ENCODE data around the gene TEFM. TPM values are rescaled to one million over a fixed set of nuclear protein-coding genes. Genes with fewer than 3 reads are reported as not detected.
"Not testable (repeated sequence)": the region's sequence is repeated elsewhere in the genome, so short reads cannot be mapped to it uniquely, and the experiment has no call there.

The TEFM gene
- polyA plus RNA-seq, 1 of the 3 experiments (the other 2 are of a cell fraction): 4.4 TPM

- Histone ChIP-seq H3K4me2 (no peak overlapping the region), H3K27me3 (ENCODE audit: insufficient read depth) (no peaks in the 10 kb centered on the region; the same call in 1 of the 2 replicates), H3K9me2 (no peaks in the 10 kb centered on the region), H2AFZ (ENCODE audit: low read depth) (no peak overlapping the region), H3K9me3 (no peaks in the 10 kb centered on the region), H4K20me1 (ENCODE audit: insufficient read depth) (no peaks in the 10 kb centered on the region), H3F3A (replicated peaks; ENCODE audit: insufficient read depth) (no peaks in the 10 kb centered on the region), H3K9ac (no peak overlapping the region), H3K79me2 (ENCODE audit: insufficient read depth) (no peaks in the 10 kb centered on the region), H3K36me3 (replicated peaks in 1 of 2; ENCODE audit: control insufficient read depth in 1 of 2, insufficient read depth in 2 of 2, low read length in 1 of 2) (no peaks in the 10 kb centered on the region), H3K4me3 (ENCODE audit: low read depth in 2 of 2, low read length in 1 of 2) (no peak overlapping the region), H3K4me1 (ENCODE audit: control insufficient read depth in 1 of 2, insufficient read depth in 2 of 2, low read depth in 1 of 2, low read length in 1 of 2) (no peaks in the 10 kb centered on the region), H3K27ac (ENCODE audit: low read depth in 2 of 2, low read length in 1 of 2) (no peak overlapping the region)
- WGBS (ENCODE audit: low lambda C conversion rate): 70% methylated on average over 3 of the region's 3 CpGs
- no peak for TF ChIP-seq ELF1 (IDR thresholded peaks at IDR 0.05)
- no peak for TF ChIP-seq EP300 (IDR thresholded peaks at IDR 0.05; ENCODE audit: borderline replicate concordance in 1 of 2, low read depth in 1 of 2, low read length in 1 of 2)
- TF ChIP-seq MEF2A (IDR thresholded peaks at IDR 0.05; ENCODE audit: borderline replicate concordance, low read depth): no peak
- TF ChIP-seq ZBTB33 (IDR thresholded peaks at IDR 0.05; ENCODE audit: borderline replicate concordance, low read depth): no peak
- no peak for TF ChIP-seq FOSL2 (IDR thresholded peaks at IDR 0.05; ENCODE audit: borderline replicate concordance, low read depth)
- TF ChIP-seq NFIC (IDR thresholded peaks at IDR 0.05; ENCODE audit: borderline replicate concordance): no peak
- no peak for TF ChIP-seq JUND (IDR thresholded peaks at IDR 0.05)
- no peak for TF ChIP-seq GATA2 (CRISPR knock-in tag; IDR thresholded peaks at IDR 0.05)
- no peak for TF ChIP-seq EZH2phosphoT487 (IDR thresholded peaks at IDR 0.05; ENCODE audit: borderline replicate concordance, low read depth)
- no peak for TF ChIP-seq SMC3 (IDR thresholded peaks at IDR 0.05; ENCODE audit: low read depth, low read length)
- TF ChIP-seq FOXJ3 (CRISPR knock-in tag; IDR thresholded peaks at IDR 0.05): no peak
- no peak for TF ChIP-seq POLR2AphosphoS5 (IDR thresholded peaks at IDR 0.05; ENCODE audit: low read depth, low read length)
- no peak for TF ChIP-seq YY1 (IDR thresholded peaks at IDR 0.05; ENCODE audit: low read depth)
- TF ChIP-seq TCF12 (IDR thresholded peaks at IDR 0.05): no peak
- no peak for TF ChIP-seq FOXM1 (IDR thresholded peaks at IDR 0.05; ENCODE audit: low read depth)
- no peak for TF ChIP-seq USF1 (IDR thresholded peaks at IDR 0.05; ENCODE audit: borderline replicate concordance, low read depth)
- TF ChIP-seq SIN3A (IDR thresholded peaks at IDR 0.05; ENCODE audit: borderline replicate concordance, low read depth, low read length): no peak
- no peak for TF ChIP-seq MXI1 (IDR thresholded peaks at IDR 0.05; ENCODE audit: low read depth, low read length)
- TF ChIP-seq TEAD4 (IDR thresholded peaks at IDR 0.05; ENCODE audit: borderline replicate concordance, insufficient read depth): no peak
- TF ChIP-seq, protein P1, sequence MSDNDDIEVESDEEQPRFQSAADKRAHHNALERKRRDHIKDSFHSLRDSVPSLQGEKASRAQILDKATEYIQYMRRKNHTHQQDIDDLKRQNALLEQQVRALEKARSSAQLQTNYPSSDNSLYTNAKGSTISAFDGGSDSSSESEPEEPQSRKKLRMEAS (IDR thresholded peaks at IDR 0.05; ENCODE audit: low read depth): no peak
- no peak for DNase-seq
- CTCF ChIA-PET: no interaction called here
- POLR2A ChIA-PET: no interaction called here
These were observed 24.5 kb upstream of the TEFM start for GRCh38 chr17:30930495-30930894.

DNA sequence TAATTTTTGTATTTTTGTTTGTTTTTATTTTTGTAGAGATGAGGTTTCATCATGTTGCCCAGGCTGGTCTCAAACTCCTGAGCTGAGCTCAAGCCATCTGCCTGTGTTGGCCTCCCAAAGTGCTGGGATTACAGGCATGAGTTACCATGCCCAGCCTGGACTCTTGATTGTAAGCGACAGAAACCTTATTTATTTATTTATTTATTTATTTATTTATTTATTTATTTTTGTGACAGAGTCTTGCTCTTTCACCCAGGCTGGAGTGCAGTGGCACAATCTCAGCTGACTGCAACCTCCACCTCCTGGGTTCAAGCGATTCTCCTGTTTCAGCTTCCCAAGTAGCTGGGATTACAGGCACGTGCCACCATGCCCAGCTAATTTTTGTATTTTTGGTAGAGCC is 23.8 kb upstream of the TEFM start:
- H3K4me3 ChIP-seq (ENCODE audit: low read depth in 2 of 2, low read length in 1 of 2); H3K36me3 ChIP-seq (replicated peaks in 1 of 2; ENCODE audit: control insufficient read depth in 1 of 2, insufficient read depth in 2 of 2, low read length in 1 of 2); H3K4me1 ChIP-seq (ENCODE audit: control insufficient read depth in 1 of 2, insufficient read depth in 2 of 2, low read depth in 1 of 2, low read length in 1 of 2); POLR2A ChIA-PET; H3K79me2 ChIP-seq (ENCODE audit: insufficient read depth); H2AFZ ChIP-seq (ENCODE audit: low read depth); DNase-seq; H3K9ac ChIP-seq; H3K27me3 ChIP-seq (ENCODE audit: insufficient read depth); H3K27ac ChIP-seq (ENCODE audit: low read depth in 2 of 2, low read length in 1 of 2); H3F3A ChIP-seq (replicated peaks; ENCODE audit: insufficient read depth); H4K20me1 ChIP-seq (ENCODE audit: insufficient read depth); H3K4me2 ChIP-seq; H3K9me3 ChIP-seq; H3K9me2 ChIP-seq: not testable (repeated sequence)
- CTCF ChIA-PET: interaction anchor here (0.6 kb wide), 1 partner anchor 439 kb away, joined by 3 read pairs; no protein-coding TSS in a partner anchor
- WGBS (ENCODE audit: low lambda C conversion rate): 75% methylated on average over 3 of the region's 3 CpGs

Measured in SK-N-SH (cell line).